Activated CD8-positive, alpha-beta memory T cell treated with anti-CD3 and anti-CD28 coated beads, Interleukin-2, amount 50 U/mL, for 1 hour (primary cell): ENCODE measurements around the gene FASN.

ENCODE experiments used
- DNase-seq: peaks from one replicate; pipeline ENCODE4 v3.0.0-alpha.2; 2020; ENCODE audit errors: extremely low read depth

The FASN gene

DNA sequence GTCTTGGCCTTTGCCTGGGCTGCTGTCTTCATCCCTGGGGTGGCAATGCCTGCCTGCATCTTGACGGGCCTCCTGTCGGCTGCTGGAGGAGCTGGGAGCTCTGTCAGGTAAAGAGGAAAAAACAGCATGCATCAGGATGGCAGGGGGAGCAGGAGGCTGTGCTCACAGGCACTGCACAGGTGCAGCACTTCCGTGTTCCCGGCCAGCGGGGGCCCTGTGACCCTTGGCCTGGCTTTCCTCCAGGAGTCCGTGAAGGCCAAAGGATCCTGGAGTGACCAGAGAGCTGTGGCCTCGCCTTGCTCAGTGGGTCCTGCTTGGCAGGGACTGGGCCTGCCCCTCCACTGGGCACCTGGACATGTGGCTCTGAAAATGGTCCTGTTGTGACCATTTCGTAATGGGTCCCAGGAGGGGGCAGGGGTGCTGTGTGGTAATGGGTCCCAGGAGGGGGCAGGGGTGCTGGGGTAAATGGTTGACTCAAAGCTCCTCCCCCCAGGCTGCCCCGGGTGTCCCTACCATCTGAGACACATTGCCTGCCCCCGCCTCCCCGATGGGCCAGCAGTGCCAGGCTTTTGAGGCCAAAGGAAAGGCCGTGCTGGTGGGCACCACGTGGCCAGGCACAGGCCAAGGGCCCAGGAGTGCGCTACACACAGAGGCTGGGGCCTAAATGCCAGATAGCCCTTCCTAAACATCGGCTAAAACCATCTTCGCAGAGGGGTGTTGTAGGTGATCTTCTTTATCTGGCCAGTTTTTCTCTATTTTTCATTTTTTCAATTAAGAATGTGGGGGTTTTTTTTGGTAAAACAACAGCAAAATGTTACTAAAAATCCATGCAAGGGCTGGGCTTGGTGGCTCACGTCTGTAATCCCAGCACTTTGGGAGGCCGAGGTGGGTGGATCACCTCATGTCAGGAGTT lies 4.0 kb upstream of the FASN start:
- DNase-seq: no peak

DNA sequence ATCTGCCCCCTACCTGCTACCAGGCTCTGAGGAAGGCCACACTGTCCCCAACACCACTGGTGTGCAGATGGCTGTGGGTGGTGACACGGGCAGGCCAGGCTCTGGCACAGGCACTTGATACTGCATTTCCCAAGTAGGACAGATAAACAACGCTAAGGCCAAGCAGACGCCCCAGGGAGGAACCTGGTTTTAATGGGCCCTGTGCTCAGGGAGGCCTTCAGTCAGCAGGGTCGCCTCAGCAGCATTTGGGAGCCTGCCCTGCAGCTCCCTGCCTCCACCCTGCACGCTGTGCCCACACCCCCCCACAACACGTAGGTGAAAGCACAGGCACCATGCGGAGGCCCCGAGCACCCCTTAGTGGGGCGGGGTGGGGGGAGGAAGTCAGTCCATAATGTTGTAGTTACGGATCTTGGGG lies 3.3 kb upstream of the FASN start:
- DNase-seq: no peak

DNA sequence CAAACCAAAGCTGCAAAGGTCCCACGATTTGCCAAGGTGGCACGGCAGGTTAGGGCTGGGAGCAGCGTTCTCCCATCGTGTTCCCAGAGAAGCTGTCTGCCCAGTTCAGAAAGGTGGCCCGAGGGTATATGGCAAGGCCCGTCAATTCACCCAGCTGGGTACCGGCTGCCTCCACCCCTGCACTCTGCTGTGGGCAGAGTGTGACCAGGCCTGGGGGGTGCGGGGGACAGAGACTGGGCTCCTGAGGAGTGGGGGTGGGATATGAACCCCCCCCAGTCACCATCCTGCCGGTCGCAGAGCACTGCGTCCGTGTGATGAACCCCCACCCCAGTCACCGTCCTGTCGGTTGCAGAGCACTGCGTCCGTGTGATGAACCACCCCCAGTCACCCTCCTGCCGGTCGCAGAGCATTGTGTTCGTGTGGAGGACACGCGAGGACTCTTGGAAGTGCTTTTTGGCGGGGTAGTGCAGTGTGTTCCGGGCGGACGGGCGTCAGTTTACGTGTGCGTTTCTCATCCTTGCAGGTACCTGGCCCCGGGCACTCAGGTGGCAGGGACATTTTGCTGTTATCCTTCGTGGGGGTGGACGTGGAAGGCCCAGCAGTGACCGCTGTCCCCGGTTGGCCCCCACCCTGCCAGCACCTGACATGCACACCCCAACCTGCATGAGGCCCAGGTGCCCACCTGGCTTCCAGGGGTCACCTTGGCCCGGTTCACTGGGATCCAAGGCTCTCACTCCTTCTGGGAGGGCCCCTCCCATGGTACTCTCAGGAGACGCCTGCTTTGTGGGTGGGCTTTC lies 2.7 kb upstream of the FASN start:
- DNase-seq: no peak

DNA sequence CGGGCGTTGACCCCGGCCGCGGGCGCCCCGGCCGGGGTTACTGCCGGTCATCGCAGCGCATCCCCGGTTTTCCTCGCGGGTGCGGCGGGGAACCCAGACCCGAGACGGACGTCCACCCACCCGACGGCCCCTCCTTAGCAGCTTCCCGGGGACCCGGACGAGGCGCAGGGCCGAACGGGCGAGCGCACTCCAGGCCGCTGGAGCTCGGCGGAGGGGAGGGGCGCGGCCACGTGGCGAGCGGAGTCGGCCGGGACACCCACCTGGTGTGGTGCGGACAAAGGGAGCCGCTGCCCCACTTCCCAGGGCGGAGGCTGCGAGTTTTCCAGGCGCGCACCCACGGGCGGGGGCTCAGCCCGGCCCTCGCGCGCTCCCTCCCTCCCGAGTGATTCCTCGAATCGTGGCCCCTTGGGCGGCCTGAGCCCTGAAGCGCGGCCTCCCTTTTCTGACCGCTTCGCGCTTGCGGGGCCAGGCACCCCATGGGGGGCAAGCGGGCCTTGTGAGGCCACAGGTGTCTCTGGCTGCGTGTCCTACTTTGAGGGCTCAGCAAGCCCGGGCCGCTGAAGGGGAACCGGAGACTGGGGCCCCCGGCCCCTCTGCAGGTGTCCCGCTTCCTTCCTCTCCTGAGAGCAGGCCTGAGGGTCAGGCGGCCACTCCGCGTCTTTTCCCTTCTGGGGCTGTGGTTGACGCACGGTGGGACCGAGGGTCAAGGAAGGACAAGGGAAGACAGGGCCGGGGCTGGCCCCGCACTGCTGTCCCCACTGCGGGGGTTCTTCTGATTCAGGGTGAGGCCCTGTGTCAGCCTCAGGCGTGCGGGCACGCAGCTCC lies 1.1 kb upstream of the FASN start:
- no peak for DNase-seq

DNA sequence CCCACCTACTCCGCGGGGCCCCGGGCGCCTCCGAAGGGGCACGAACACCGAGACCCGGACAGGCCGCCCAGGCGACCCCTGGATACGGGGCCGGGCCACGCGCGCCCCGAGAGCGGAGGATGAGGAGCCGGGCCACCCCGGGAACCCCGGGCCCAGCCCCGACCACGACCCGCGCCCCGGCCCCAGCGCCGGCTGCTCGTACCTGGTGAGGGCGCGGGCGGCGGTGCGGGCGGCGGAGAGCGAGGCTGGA lies 192 bp downstream of the FASN start:
- no peak for DNase-seq

DNA sequence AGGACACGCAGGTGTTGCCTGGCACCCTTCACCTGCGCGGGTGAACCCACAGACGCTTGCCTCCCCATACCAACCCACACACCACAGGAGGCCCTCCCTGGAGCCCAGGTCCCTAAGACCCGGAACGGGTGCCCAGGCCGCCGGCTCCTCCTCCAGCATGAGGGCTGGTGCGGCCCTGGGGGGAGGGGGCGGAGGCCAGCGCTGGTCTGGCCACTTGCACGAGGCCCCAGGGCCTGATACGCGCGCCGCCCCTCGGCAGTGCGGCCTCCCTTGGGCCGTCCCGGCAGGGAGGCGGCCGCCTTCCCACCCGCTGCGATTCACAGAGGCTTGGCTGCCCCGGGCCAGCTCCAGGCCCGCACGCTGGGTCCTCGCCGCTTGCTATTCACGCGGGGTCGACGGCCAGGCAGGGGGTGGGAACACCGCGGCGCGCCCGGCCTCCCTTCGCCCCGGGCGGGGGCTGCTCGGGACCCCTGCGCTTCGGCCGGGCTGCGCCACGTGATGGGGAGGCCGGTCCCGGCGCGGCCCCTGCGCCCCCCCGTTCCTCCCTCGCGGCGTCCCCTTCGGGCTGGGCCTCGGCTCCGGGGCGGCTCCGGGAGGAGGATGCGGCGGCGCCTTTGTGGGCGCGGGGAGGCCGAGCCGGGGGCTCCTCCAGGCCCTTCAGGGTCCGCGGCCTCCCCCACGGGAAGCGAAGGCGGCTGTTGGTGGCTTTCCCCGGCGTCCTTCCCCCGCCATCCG lies 685 bp downstream of the FASN start:
- DNase-seq: no peak

DNA sequence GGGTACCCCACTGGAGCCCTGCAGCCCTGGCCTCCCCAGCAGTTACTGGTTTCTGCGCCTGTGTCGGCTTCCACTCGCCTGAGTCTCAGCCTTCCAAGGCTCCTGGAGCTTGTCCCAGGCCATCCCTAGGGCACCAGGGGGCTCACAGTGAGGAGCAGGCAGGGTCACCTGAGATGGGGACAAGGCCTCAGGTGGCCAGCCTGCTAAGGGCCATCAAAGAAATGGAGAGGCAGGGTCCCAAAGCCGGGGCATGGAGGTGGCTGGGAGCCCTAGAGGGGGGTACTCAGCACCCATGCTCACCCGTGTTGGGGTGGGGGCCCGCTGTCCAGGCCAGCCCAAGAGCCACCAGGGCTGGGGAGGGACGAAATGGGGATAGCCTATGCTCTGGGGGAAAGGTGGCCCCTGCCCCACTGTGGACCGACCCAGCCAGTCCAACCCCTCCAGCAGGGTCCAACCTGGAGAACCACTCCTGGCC lies 1.3 kb downstream of the FASN start:
- no peak for DNase-seq

DNA sequence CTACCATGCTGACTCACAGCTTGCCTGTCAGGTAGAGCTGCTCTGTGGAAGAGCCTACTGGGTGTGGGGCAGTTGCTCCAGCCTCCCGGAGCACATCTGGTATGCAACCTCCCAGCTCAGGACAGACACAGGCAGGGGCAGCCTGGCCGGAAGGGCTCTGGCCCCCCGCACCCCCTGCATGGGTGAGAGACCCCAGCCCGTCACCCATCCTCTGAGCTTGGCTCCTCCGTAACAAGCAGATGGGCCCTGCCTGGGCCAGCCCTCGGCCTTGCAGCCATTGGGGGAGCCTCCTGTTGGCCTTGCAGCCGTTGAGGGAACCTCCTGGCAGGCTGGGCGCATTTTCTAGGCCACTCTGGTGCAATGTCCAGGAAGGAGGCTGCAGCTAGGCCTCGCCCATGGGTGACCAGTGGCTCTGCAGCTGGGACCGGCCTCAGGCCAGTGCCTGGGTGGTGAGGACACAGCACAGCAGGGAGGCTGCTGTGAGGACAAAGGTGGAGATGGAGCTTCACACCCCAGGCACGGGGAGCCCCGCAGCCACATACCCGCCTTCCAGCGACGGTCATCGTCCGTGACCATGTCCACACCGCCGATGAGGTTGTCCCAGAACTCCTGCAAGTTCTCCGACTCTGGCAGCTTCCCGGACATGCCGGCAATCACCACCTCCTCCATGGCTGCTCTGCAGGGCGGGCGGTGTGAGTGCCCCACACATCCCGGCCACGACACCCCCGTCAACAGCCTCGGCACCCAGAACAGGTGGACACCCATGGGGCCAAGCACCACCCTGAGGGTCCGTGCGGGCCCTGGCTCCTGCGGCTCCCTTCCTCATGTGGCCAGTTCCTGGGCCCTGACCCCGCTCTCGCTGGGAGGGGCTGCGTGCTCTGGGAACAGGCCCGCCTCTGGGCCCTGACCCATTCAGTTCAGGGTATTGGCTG lies 2.0 kb downstream of the FASN start:
- DNase-seq: no peak

DNA sequence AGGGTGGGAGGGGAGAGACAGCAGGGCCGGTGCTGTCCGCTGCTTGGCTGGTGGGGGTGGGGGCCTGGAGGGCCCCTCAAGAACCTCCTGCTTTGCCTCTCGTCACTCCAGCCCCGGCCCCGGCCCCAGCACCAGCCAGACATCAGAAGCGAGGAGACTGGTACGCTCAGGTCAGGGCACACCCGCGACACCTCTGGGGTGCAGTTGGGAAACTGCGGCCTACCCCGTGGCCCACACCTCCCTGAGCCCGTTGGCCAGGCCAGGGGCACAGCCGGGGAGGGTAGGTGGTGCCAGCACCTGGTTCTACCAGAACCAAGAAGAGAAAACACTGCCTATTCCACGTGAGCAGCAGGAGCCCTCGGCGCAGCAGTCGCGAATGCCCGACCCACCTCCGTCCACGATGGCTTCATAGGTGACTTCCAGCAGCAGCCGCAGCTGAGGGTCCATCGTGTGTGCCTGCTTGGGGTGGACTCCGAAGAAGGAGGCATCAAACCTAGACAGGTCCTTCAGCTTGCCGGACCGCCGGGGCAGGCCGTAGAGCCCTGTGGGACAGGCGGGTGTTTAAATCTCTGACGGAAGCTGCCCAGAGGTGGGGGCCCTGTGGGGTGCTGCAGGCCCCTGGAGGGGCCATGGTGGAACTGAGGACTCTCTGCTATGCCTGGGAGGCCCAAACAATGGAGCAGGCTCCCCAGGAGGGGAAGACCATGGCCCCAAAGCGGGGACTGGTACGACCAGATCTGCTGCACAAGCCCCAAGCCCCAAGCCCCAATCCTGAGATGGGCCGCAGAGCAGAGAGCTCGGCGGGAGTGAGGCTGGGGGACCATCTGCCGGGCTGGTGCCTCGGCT lies 2.9 kb downstream of the FASN start:
- no peak for DNase-seq

DNA sequence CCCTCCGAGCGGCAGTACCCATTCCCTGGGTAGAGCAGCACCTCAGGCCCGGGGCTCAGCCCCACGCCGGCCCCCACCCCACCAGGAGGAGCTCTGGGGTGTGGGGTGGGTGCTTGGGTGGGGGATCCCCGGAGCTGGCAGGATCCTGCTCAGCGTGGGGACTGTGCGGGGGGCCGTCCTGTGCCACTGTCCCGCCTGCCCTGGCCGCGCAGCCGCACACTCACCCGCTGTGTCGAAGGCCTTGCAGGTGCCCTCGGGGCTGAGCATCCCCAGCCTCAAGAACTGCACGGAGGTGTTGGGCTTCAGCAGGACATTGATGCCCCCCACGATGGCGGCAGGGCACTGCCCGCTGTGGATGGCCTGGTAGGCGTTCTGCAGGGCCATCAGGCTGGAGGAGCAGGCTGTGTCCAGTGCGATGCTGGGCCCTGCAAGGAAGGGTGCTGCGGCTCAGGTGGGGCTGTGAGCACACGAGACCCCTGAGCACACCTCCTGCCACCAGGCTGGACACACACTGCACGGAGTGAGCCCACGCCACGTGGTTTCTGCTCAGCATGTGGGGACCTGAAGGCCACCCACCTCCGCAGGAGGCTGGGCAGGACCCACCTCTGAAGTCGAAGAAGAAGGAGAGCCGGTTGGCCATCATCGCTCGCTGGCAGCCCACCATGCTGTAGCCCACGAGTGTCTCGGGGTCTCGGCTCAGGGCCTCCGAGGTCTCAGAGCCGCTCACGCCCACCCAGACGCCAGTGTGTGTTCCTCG lies 4.9 kb downstream of the FASN start:
- no peak for DNase-seq

DNA sequence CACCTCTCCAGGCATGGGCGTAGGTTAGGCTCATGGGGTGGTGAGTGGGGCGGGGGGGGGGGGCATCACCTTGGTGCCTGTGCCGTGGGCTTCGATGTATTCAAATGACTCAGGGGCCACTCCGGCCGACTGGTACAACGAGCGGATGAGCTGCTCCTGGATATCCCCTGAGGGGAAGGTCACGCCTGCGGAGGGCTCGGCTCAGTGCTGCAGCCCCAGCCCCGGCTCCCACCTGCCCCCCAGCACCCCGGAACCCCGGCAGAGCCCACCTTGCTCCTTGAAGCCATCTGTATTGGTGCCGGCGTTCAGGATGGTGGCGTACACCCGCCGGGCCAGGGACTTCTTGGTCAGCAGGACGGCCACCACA lies 5.4 kb downstream of the FASN start:
- DNase-seq: no peak

DNA sequence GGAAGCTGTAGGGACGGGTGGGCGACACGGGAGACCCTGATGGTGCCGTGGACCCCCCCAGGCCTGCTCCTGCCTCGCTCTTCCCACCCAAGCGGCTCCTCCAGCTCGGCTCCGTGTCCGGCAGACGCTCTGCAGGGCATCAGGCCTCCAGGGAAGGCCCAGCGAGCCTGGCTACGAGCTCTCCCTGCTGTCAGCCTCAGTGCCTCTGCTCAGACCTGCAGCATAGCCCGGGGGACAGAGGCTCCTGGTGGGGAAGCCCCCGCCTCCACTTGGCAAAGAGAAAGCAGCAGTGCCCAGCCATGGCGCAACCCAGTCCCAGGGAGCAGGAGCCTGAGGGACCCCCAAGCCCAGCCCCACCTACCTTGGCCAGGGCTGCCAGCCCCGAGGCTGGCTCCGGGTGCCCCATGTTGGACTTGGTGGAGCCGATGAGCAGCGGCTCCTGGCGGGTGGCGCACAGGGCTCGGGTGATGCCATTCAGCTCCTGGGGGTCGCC lies 5.9 kb downstream of the FASN start:
- DNase-seq: no peak

DNA sequence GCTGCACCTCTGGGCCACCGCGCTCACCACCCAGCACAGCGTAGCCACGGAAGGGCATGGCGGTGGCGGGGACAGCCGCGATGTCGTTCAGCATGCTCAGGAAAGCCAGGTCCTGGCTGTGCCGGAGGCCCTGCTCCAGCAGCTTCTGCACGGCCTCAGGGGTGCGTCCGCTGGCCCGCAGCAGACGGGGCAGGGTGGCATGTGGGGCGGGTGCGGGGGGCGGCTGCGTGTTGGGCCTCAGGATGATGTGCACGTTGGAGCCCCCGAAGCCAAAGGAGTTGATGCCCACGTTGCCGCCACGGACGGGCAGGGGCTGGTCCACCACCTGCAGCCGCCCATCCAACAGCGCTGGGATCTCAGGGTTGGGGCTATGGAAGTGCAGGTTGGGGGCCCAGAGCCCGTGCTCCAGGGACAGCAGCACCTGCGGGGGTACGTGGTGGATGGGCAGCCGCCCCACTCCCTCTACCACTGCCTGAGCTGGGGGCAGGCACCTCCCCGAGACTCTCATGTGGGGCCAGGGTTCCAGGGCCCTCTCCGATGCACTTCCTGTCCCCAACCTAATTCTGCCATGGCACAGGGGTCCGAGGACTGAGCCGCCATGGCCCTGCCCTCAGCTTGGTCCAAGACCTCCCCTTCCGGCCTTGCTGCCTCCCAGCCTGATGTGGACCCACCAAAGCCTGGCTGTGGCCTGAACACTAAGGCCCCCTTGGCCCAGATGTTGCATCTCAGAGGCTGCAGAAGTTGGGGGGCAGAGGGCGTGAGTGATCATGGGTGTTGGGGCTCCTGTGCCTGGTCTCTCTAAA lies 6.6 kb downstream of the FASN start:
- no peak for DNase-seq

DNA sequence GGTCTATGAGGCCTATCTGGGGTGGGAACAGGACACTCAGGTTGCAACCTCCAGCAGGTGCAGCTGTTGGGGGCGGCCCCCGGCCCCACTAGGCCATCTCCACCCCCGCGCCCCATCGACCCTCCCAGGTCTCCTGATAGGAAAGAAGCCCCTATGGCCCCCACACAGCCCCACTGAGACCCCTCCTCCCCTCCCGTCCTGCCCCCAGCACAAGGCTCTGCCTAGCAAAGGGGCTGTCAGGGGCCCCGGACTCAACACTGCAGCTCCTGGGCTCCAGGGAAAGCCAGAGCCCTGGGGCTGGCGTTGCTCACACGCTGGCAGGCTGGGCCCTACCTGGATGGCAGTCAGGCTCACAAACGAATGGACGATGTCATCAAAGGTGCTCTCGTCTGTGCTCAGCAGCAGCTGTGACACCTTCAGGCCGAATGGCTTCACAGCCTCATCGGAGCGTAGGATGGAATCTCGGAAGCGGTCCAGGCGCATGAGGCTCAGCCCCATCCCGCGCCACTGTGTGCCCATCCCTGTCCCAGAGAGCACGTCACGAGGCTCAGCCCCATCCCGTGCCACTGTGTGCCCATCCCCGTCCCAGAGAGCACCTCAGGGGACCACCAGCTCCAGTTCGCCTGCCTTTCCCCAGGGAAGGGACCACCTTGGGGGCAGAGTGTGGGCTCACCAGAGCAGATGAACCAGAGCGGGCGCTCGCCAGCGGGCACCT lies 7.3 kb downstream of the FASN start:
- no peak for DNase-seq

DNA sequence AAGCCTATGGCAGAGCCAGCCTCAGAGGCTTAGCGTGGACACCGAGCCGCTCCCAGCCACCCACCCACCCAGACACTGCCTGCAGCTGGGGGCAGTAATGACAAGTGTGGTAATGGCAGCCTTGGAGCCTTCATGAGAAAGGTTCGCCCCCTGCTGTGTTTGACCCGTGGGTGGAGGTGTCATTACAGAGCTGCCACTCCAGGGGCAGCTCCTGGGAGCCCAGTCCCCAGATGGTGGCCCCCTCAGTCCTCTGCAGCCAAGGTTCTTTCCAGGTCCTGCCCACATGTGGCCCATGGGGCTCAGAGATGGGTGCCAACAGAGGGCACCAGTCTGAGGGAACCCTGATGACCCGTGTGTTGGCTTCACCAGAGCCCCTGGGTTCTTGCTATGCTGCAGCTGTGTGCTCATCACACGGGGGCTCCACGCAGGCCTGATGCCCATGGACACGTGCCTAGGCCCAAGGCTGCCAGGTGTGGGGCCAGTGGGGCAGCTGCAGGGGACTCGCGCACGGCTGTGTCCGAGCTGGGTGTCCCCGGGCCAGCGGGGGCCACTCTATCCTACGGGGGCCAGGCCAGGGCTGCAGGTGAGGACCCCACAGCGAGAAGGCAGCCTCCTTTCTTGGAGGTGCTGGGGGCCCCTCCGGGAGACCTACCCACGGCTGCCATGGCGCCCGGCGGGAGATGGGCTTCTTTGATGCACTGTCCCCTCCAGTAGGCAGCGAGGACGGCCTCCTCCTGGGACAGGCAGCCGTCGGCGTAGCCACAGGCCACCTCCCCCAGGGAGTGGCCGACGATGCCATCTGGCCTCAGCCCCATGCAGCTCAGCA lies 8.1 kb downstream of the FASN start:
- DNase-seq: no peak
